DMS53 treated with DMSO at 0.1 percent for 48 hours (cell line): ENCODE results near the gene PPP6R2.
A peak's percentile ranks its signal among the peaks of the same experiment; 100 is the strongest.

ENCODE experiments used
- DNase-seq: peaks from one replicate; lab custom pipeline; 2025; ENCODE audit not compliant: unreplicated experiment; lab: John Stamatoyannopoulos, UW

Gene PPP6R2

GRCh38 chr22:50342651-50343540 is at the start of gene PPP6R2:
TSS of gene PPP6R2 (plus strand) at chr22:50343327. CDS start at chr22:50393909, 50,582 bp downstream.
- peak; percentile 62 for DNase-seq

DNA sequence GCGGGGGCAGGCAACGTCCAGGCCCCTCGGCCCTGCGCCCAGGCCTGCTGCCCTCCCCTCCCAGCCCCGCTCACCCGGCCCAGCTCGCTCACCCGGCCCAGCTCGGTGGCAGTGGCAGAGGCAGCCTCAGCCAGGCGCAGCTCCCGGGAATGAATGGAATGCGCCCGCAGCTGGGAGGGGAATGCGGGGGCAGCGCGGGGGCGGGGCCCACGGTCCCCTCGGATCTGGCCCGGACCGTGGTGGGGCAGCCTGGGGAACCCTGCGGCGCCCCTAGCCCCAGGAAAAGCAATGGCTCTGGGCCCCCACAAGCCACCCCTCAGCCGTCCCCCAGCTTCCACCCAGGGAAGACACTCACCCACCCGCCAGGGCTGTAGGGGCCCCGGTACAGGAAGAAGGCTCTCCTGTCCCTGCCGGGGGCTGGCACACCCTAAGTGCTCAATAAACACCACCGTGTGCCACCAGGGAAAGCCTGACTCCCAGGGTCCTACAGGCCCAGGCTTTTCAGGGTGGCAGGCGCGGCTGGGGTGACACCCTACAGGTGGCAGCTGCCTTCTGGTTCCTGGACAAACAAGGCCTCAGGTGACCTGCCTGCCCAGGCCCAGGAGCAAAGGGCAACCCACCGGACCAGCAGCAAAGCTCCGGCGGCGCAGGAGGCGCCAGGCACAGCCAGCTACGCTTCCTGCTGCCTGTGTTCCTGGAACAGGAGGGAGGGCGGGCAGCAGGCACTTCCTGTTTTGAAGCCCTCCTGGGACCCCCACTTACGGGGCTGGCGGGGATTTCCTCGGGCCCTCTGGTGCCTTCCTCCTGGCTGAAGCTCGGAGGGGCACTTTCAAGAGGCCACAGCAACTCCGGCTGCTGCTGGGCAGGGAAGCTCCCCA is 49.4 kb upstream of the PPP6R2 start:
- DNase-seq: peak; percentile 50

DNA sequence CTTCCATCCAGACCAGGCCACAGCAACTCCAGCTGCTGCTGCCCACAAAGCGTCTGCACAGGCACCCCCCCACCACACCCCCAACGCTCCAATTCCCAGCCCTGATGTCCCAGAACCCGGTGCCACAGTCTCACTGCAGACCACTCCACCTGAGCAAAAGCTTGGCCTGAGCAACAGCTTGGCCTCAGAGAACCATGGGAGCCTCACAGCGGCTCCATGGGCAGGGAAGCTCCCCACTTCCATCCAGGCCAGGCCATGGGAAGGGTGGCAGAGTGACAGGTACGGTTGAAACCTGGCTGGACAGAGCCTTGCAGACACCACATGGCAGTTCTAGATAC is 48.8 kb upstream of the PPP6R2 start:
- DNase-seq: no peak

GRCh38 chr22:50296658-50297490 is 46.3 kb upstream of the PPP6R2 start:
- DNase-seq: no peak

GRCh38 chr22:50297510-50298265 is 45.4 kb upstream of the PPP6R2 start:
- DNase-seq: no peak

DNA sequence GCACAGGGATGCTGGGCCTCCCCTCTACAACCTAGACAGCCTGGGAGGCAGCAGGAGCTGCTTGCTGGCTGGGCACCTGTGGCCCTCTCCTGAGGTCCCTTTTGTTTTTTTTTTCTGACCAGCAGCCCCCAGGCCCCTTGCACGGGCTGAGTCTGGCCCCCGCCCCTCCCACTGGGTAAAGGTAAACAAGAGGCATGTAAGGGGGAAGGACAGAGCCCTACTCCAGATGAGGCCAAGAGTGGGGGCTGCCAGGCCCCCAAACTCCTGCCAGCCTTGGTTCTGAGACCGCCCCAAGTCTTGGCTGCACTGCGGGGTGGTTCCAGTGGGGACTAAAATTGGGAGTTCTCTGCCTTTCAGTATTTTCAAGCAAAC is 44.9 kb upstream of the PPP6R2 start:
- no peak for DNase-seq

- no peak for DNase-seq
These were observed 44.0 kb upstream of the PPP6R2 start for GRCh38 chr22:50298937-50299784.

- no peak for DNase-seq
These were observed 43.1 kb upstream of the PPP6R2 start for GRCh38 chr22:50299785-50300619.

- DNase-seq: no peak
These were observed 42.4 kb upstream of the PPP6R2 start for GRCh38 chr22:50300620-50301257.

- DNase-seq: no peak
These were observed 41.5 kb upstream of the PPP6R2 start for GRCh38 chr22:50301581-50301991.

DNA sequence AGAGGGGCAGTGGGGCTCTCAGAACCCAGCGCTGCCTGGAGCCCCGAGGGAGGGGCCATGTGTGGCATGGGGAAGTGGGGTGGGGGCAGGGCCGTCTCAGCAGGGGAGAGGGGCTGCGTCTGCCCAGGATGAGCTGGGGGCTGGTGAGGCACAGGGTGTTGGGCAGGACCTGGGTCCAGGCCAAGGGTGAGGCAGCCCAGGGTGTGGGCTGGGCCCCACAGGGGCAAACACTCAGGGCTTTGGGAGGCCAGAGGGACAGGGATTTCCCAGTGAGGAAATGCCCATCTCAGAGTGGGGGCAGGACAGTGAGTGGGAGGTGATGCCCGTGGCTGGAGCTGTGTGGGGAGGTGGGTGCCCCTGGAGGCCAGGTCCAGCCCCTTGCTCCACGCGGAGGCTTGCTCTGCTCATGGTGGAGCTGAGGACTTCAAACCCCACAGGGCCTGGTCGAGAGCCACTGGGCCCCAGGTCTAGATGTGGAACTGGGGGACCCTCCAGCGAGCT is 41.0 kb upstream of the PPP6R2 start:
- DNase-seq: no peak

DNA sequence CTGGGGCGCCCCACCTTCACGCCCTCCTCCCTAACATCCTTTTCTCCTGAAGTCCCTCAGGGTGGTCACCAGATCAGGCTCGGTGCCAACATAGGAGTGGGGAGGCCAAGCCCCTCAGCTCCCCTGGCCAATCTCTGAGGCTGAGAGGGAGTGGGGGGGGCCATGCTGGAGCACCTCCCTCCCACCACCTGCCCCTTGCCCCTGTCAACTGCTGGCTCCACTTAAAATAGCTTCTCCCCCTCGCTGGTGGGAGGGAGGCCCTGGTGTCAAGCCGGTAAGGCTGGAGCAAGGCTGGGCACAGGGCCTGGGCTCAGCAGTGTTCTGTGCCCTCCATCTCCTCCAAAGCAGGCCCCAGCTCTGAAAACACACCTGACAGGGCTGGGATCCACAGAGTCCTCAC is 40.6 kb upstream of the PPP6R2 start:
- no peak for DNase-seq

- DNase-seq: no peak
These were observed 39.6 kb upstream of the PPP6R2 start for GRCh38 chr22:50303515-50303847.

DNA sequence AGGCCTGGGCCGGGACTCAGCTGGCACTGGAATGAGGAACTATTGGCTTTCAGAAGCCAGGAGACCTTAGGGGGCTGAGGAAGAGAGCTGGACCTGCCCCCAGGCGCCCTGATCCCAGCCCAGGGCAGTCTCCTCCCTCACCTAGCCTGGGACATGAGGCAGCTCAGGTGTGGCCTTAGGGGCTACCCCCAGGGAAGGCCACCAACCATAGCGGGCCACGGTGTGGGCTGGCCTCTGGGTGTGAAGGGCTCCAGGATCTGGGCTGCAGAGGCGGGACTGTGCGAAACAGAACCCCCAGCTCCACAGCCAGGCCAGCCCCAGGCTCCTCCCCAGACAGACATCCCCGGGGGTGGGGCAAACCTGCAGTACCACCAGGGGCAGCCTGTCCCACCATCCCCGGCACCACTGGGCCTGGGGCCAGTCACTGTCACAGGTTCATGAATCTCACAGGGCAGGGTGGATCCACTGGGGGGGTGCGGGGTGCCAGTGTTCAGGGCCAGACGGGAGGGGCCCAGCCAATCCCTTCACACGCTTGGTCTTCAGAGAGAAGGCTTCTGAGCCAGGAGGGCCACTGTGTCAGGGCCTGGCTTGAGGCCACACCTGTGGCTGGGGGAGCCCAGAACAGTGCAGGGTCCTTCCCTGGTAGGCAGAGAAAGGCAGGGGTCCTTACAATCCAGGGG is 39.1 kb upstream of the PPP6R2 start:
- no peak for DNase-seq

- DNase-seq: no peak
These were observed 38.4 kb upstream of the PPP6R2 start for GRCh38 chr22:50304528-50305392.

- DNase-seq: no peak
These were observed 37.7 kb upstream of the PPP6R2 start for GRCh38 chr22:50305393-50305922.
